GM19467 (cell line): ENCODE results near the gene DYSF.

ENCODE experiments used
- ATAC-seq: cut with Tn5 transposase; IDR thresholded peaks from one replicate; pipeline ENCODE4 v1.9.1; 2021; ENCODE audit warnings: mild to moderate bottlenecking, moderate library complexity; ENCODE audit not compliant: unreplicated experiment

DYSF gene

GRCh38 chr2:71716697-71717624 is 263.6 kb downstream of the DYSF start:
- no peak for ATAC-seq

GRCh38 chr2:71718686-71719085 is 265.3 kb downstream of the DYSF start:
- ATAC-seq, result no peak

GRCh38 chr2:71719520-71720282 is 266.3 kb downstream of the DYSF start:
- no peak for ATAC-seq

- no peak for ATAC-seq
Observed at GRCh38 chr2:71720283-71720560, 266.9 kb downstream of the DYSF start.

GRCh38 chr2:71720596-71721361 is 267.4 kb downstream of the DYSF start:
- ATAC-seq, result no peak

GRCh38 chr2:71721362-71721665 is 268.0 kb downstream of the DYSF start:
- no peak for ATAC-seq

- no peak for ATAC-seq
Observed at GRCh38 chr2:71721669-71722068, 268.3 kb downstream of the DYSF start.

GRCh38 chr2:71722286-71722685 is 268.9 kb downstream of the DYSF start:
- ATAC-seq, result no peak

GRCh38 chr2:71724793-71725192 is 271.4 kb downstream of the DYSF start:
- ATAC-seq, result no peak

GRCh38 chr2:71725836-71726235 is 272.5 kb downstream of the DYSF start:
- ATAC-seq, result no peak

GRCh38 chr2:71727562-71727961 is 274.2 kb downstream of the DYSF start:
- ATAC-seq, result no peak

- no peak for ATAC-seq
Observed at GRCh38 chr2:71728036-71728435, 274.7 kb downstream of the DYSF start.

GRCh38 chr2:71730785-71731383 is 277.5 kb downstream of the DYSF start:
- ATAC-seq, result no peak

- no peak for ATAC-seq
Observed at GRCh38 chr2:71734620-71735019, 281.3 kb downstream of the DYSF start.

GRCh38 chr2:71735676-71736075 is 282.3 kb downstream of the DYSF start:
- ATAC-seq, result no peak
